Parathyroid adenoma (tissue), 2 donors: ENCODE data around the gene PTCD1.
"Not testable (repeated sequence)": the region's sequence is repeated elsewhere in the genome, so short reads cannot be mapped to it uniquely, and the experiment has no call there.

Experiments used
- H2AFZ ChIP-seq: fragments of 300-600 bp; sonication (generic); one replicate; pipeline ENCODE4 v1.7.0; 2017; ENCODE audit warnings: antibody characterized with exemption, mild to moderate bottlenecking
- H3K27ac ChIP-seq: fragments of 300-600 bp; sonication (generic); one replicate; pipeline ENCODE4 v1.7.0; 2017
- H3K27me3 ChIP-seq: fragments of 300-600 bp; sonication (generic); one replicate; pipeline ENCODE4 v1.7.0; 2017; ENCODE audit warnings: low read length; ENCODE audit not compliant: control insufficient read depth, insufficient read depth
- H3K36me3 ChIP-seq: fragments of 300-600 bp; sonication (generic); one replicate; pipeline ENCODE4 v1.7.0; 2017; ENCODE audit warnings: low read length; ENCODE audit not compliant: control insufficient read depth, insufficient read depth
- H3K4me1 ChIP-seq: fragments of 300-600 bp; sonication (generic); one replicate; pipeline ENCODE4 v1.7.0; 2017; ENCODE audit warnings: control low read depth
- H3K4me2 ChIP-seq: fragments of 300-600 bp; sonication (generic); one replicate; pipeline ENCODE4 v1.7.0; 2017; ENCODE audit warnings: low read length
- H3K4me3 ChIP-seq: fragments of 300-600 bp; sonication (generic); one replicate; pipeline ENCODE4 v1.7.0; 2017; ENCODE audit warnings: low read depth, low read length
- H3K79me2 ChIP-seq: fragments of 300-600 bp; sonication (generic); one replicate; pipeline ENCODE4 v1.7.0; 2017; ENCODE audit warnings: control low read depth
- H3K9ac ChIP-seq: fragments of 300-600 bp; sonication (generic); one replicate; pipeline ENCODE4 v1.7.0; 2017; ENCODE audit warnings: mild to moderate bottlenecking
- H3K9me3 ChIP-seq: fragments of 300-600 bp; sonication (generic); one replicate; pipeline ENCODE4 v1.7.0; 2017; ENCODE audit warnings: low read length; ENCODE audit not compliant: control insufficient read depth
- CTCF ChIP-seq: fragments of 300-600 bp; sonication (generic); IDR thresholded peaks from one replicate; pipeline ENCODE4 v1.7.0; 2017; ENCODE audit warnings: antibody characterized with exemption, mild to moderate bottlenecking
- donor health status: primary hyperparathyroidism.

Gene PTCD1

DNA sequence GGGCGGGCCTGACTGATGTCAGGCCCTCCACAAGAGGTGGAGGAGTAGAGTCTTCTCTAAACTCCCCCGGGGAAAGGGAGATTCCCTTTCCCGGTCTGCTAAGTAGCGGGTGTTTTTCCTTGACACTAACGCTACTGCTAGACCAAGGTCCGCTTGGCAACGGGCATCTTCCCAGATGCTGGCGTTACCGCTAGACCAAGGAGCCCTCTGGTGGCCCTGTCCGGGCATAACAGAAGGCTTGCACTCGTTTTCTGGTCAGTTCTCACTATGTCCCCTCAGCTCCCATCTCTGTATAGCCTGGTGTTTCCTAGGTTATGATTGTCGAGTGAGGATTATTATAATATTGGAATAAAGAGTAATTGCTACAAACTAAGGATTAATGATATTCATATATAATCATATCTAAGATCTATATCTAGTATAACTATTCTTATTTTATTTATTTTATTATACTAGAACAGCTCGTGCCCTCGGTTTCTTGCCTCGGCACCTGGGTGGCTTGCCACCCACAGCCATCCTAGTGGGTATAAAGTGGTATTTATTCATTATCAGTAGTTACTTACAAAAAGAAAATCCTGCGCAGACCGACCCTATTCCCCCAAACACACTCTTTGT lies 23.0 kb downstream of the PTCD1 start:
- peak; percentile 59 for TF ChIP-seq CTCF
- not testable (repeated sequence) for H3K36me3 ChIP-seq

DNA sequence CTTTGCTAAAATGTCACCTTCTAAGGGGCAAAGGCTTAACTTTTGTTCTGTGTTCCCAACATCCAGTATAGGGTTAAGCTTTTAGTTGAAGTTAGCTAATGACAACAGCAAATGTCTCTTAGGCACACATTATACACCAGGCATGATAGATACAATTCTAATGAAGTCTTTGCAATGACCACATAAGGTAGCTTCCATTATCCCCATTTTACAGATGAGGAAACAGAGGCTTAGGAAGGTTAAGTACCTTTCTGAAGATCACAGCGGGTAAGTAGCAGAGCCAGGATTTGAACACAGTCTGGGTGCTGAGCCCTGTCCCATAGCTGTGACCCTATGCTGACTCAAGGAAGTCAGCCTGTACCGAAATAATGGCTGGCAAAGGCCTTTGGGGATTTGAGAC lies 28.0 kb downstream of the PTCD1 start:
- Histone ChIP-seq H3K79me2 (peaks cover 40% of the 10 kb centered on the region), H3K36me3 (no peaks in the 10 kb centered on the region), H3K4me1 (peaks cover 7% of the 10 kb centered on the region), H3K27ac (no peak overlapping the region), H3K9me3 (no peaks in the 10 kb centered on the region), H3K9ac (no peak overlapping the region), H3K27me3 (no peaks in the 10 kb centered on the region), H2AFZ (no peak overlapping the region), H3K4me3 (no peak overlapping the region), H3K4me2 (no peak overlapping the region)
- no peak for TF ChIP-seq CTCF

More for the DNA sequence above, 23.0 kb downstream of the PTCD1 start:
- not testable (repeated sequence) for H3K9ac ChIP-seq, H3K4me1 ChIP-seq, H3K4me2 ChIP-seq, H2AFZ ChIP-seq, H3K9me3 ChIP-seq, H3K27ac ChIP-seq, H3K27me3 ChIP-seq, H3K4me3 ChIP-seq
- peaks cover 15% of the 10 kb centered on the region for H3K79me2 ChIP-seq

- peak overlapping the region; percentile 95 for H3K27ac ChIP-seq
Observed at GRCh38 chr7:99409806-99410205, 28.8 kb downstream of the PTCD1 start.

GRCh38 chr7:99409192-99409572 lies 29.4 kb downstream of the PTCD1 start:
- peak overlapping the region; percentile 79 for H3K9ac ChIP-seq
- H3K4me3 ChIP-seq, result peak overlapping the region; percentile 99
- TF ChIP-seq CTCF, result no peak
- H3K79me2 ChIP-seq, result peaks cover 37% of the 10 kb centered on the region
- peak overlapping the region; percentile 95 for H3K27ac ChIP-seq
- H2AFZ ChIP-seq, result peak overlapping the region; percentile 83
- H3K9me3 ChIP-seq, result no peaks in the 10 kb centered on the region
- H3K27me3 ChIP-seq, result no peaks in the 10 kb centered on the region
- no peaks in the 10 kb centered on the region for H3K36me3 ChIP-seq
- H3K4me1 ChIP-seq, result peaks cover 7% of the 10 kb centered on the region
- peak overlapping the region; percentile 76 for H3K4me2 ChIP-seq

More at GRCh38 chr7:99409806-99410205, 28.8 kb downstream of the PTCD1 start:
- Histone ChIP-seq H3K27me3 (no peaks in the 10 kb centered on the region), H3K4me1 (peaks cover 7% of the 10 kb centered on the region), H3K36me3 (no peaks in the 10 kb centered on the region), H3K79me2 (peaks cover 37% of the 10 kb centered on the region), H2AFZ (no peak overlapping the region), H3K4me2 (peak overlapping the region; percentile 76), H3K9me3 (no peaks in the 10 kb centered on the region), H3K9ac (no peak overlapping the region), H3K4me3 (peak overlapping the region; percentile 99)
- no peak for TF ChIP-seq CTCF
